Activated effector memory CD4-positive, alpha-beta T cell treated with anti-CD3 and anti-CD28 coated beads, Interleukin-2, amount 50 U/mL, for 16 hours (primary cell): ENCODE results near the gene BATF3.
"Not testable (repeated sequence)": the region's sequence is repeated elsewhere in the genome, so short reads cannot be mapped to it uniquely, and the experiment has no call there.

ENCODE experiments used
- DNase-seq: peaks from one replicate; pipeline ENCODE4 v3.0.0-alpha.2; 2020

BATF3 gene

GRCh38 chr1:212655668-212656440 is 43.8 kb downstream of the BATF3 start:
- DNase-seq, result no peak

GRCh38 chr1:212652609-212653008 is 47.0 kb downstream of the BATF3 start:
- DNase-seq, result no peak

- DNase-seq, result no peak
These were observed 47.7 kb downstream of the BATF3 start for GRCh38 chr1:212651977-212652376.

- no peak for DNase-seq
These were observed 48.1 kb downstream of the BATF3 start for GRCh38 chr1:212651521-212651920.

GRCh38 chr1:212650228-212650627 is 49.4 kb downstream of the BATF3 start:
- no peak for DNase-seq

- no peak for DNase-seq
These were observed 50.6 kb downstream of the BATF3 start for GRCh38 chr1:212649020-212649419.

- no peak for DNase-seq
These were observed 51.2 kb downstream of the BATF3 start for GRCh38 chr1:212648431-212648830.

- no peak for DNase-seq
These were observed 52.6 kb downstream of the BATF3 start for GRCh38 chr1:212647004-212647403.

GRCh38 chr1:212646588-212646987 is 53.1 kb downstream of the BATF3 start:
- DNase-seq, result no peak

GRCh38 chr1:212645546-212646543 is 53.8 kb downstream of the BATF3 start:
- no peak for DNase-seq

GRCh38 chr1:212644866-212645545 is 54.6 kb downstream of the BATF3 start:
- DNase-seq, result no peak

GRCh38 chr1:212643877-212644276 is 55.8 kb downstream of the BATF3 start:
- DNase-seq, result no peak

GRCh38 chr1:212641956-212642355 is 57.7 kb downstream of the BATF3 start:
- DNase-seq, result no peak

- no peak for DNase-seq
These were observed 59.3 kb downstream of the BATF3 start for GRCh38 chr1:212640223-212640878.

GRCh38 chr1:212639524-212639923 is 60.1 kb downstream of the BATF3 start:
- not testable (repeated sequence) for DNase-seq

- DNase-seq, result no peak
These were observed 61.0 kb downstream of the BATF3 start for GRCh38 chr1:212638492-212639151.

- DNase-seq, result no peak
These were observed 61.7 kb downstream of the BATF3 start for GRCh38 chr1:212637902-212638301.
